ENCODE measurements around the gene CENPB.
"Not testable (repeated sequence)": the region's sequence is repeated elsewhere in the genome, so short reads cannot be mapped to it uniquely, and the experiment has no call there.

CENPB gene

GRCh38 chr20:3811467-3812258 lies 25.1 kb upstream of the CENPB start:
- peak; percentile 95 for DNase-seq (ENCODE audit: low spot score)

- no peak for DNase-seq (ENCODE audit: low spot score)
These were observed 22.0 kb upstream of the CENPB start for GRCh38 chr20:3808544-3808943.

- DNase-seq (ENCODE audit: low spot score), result no peak
These were observed 18.2 kb upstream of the CENPB start for GRCh38 chr20:3804781-3805180.

GRCh38 chr20:3804254-3804751 lies 17.8 kb upstream of the CENPB start:
- no peak for DNase-seq (ENCODE audit: low spot score)

GRCh38 chr20:3803854-3804253 lies 17.3 kb upstream of the CENPB start:
- DNase-seq (ENCODE audit: low spot score), result no peak

GRCh38 chr20:3803289-3803688 lies 16.7 kb upstream of the CENPB start:
- DNase-seq (ENCODE audit: low spot score), result no peak

GRCh38 chr20:3802524-3803239 lies 16.1 kb upstream of the CENPB start:
- DNase-seq (ENCODE audit: low spot score), result no peak

GRCh38 chr20:3801846-3802245 lies 15.3 kb upstream of the CENPB start:
- DNase-seq (ENCODE audit: low spot score), result no peak

GRCh38 chr20:3801299-3801698 lies 14.8 kb upstream of the CENPB start:
- DNase-seq (ENCODE audit: low spot score), result no peak

- no peak for DNase-seq (ENCODE audit: low spot score)
These were observed 14.3 kb upstream of the CENPB start for GRCh38 chr20:3800878-3801260.

GRCh38 chr20:3800256-3800877 lies 13.8 kb upstream of the CENPB start:
- no peak for DNase-seq (ENCODE audit: low spot score)

GRCh38 chr20:3798908-3799248 lies 12.3 kb upstream of the CENPB start:
- no peak for DNase-seq (ENCODE audit: low spot score)

- DNase-seq (ENCODE audit: low spot score), result no peak
These were observed 11.8 kb upstream of the CENPB start for GRCh38 chr20:3798373-3798768.

GRCh38 chr20:3797592-3798372 lies 11.2 kb upstream of the CENPB start:
- no peak for DNase-seq (ENCODE audit: low spot score)

- DNase-seq (ENCODE audit: low spot score), result no peak
These were observed 10.6 kb upstream of the CENPB start for GRCh38 chr20:3797226-3797545.

GRCh38 chr20:3796477-3797225 lies 10.1 kb upstream of the CENPB start:
- no peak for DNase-seq (ENCODE audit: low spot score)

GRCh38 chr20:3795511-3796468 lies 9.2 kb upstream of the CENPB start, which contains the start of gene CDC25B:
CDC25B (plus strand) TSS chr20:3796310; CDS start chr20:3796532, 222 bp downstream.
- DNase-seq (ENCODE audit: low spot score), result peak; percentile 93

GRCh38 chr20:3794701-3795420 lies 8.3 kb upstream of the CENPB start:
- DNase-seq (ENCODE audit: low spot score), result no peak

- not testable (repeated sequence) for DNase-seq (ENCODE audit: low spot score)
These were observed 7.6 kb upstream of the CENPB start for GRCh38 chr20:3794168-3794567.

- DNase-seq (ENCODE audit: low spot score), result not testable (repeated sequence)
These were observed 2.7 kb upstream of the CENPB start for GRCh38 chr20:3789201-3789600.

All from pons (tissue), 1 donor.